ENCODE results near the gene RABGAP1L. TPM values are rescaled to one million over a fixed set of nuclear protein-coding genes. Genes with fewer than 3 reads are reported as not detected.
A peak's percentile ranks its signal among the peaks of the same experiment; 100 is the strongest.
"Not testable (repeated sequence)": the region's sequence is repeated elsewhere in the genome, so short reads cannot be mapped to it uniquely, and the experiment has no call there.

Gene RABGAP1L
- polyA plus RNA-seq, 3 donors = 35.2 to 75.3 (median 63.3) TPM

GRCh38 chr1:174142836-174143235 is 16.5 kb upstream of the RABGAP1L start:
- no peaks in the 10 kb centered on the region for H3K79me2 ChIP-seq (ENCODE audit: insufficient read depth, low read length)
- no peak overlapping the region for H3K4me3 Mint-ChIP-seq
- no peak overlapping the region for H3K27ac ChIP-seq (ENCODE audit: low read depth in 1 of 2, low read length in 2 of 2)
- no peaks in the 10 kb centered on the region for H3K27me3 ChIP-seq (ENCODE audit: control insufficient read depth in 2 of 2, insufficient read depth in 2 of 2, low read length in 2 of 2)
- H3K4me3 ChIP-seq (replicated peaks in 1 of 3; ENCODE audit: low read depth in 2 of 3, low read length in 3 of 3) = no peak overlapping the region
- no peak overlapping the region for H3K27ac Mint-ChIP-seq
- DNase-seq = no peak
- H3K9me3 ChIP-seq (replicated peaks in 1 of 2; ENCODE audit: control insufficient read depth in 1 of 2, insufficient read depth in 1 of 2, low read length in 2 of 2) = no peaks in the 10 kb centered on the region
- H4K20me1 ChIP-seq (ENCODE audit: insufficient read depth, low read length) = no peaks in the 10 kb centered on the region
- H3K4me2 ChIP-seq (replicated peaks; ENCODE audit: extremely low read depth, low read length, poor library complexity, severe bottlenecking) = no peak overlapping the region
- H3K4me1 ChIP-seq (ENCODE audit: control insufficient read depth in 1 of 2, insufficient read depth in 2 of 2, low read length in 2 of 2) = no peaks in the 10 kb centered on the region
- TF ChIP-seq CTCF (IDR thresholded peaks at IDR 0.05) = no peak
- no peak overlapping the region for H2AFZ ChIP-seq (ENCODE audit: insufficient read depth, low read depth, low read length, poor library complexity, severe bottlenecking)
- intact Hi-C loops (cut with micrococcal nuclease) = no loop called here
- H3K36me3 Mint-ChIP-seq = no peaks in the 10 kb centered on the region
- peaks cover 4 to 10% (median 9%) of the 10 kb centered on the region in 7 donors for H3K9me3 Mint-ChIP-seq
- H3K4me1 Mint-ChIP-seq = no peaks in the 10 kb centered on the region
- H3K27me3 Mint-ChIP-seq (ENCODE audit: low read depth in 3 of 3) = peaks cover 0 to 3% (median 2%) of the 10 kb centered on the region in 3 donors
- no peaks in the 10 kb centered on the region for H3K36me3 ChIP-seq (replicated peaks in 1 of 2; ENCODE audit: control insufficient read depth in 1 of 2, insufficient read depth in 2 of 2, low read length in 2 of 2)
- no peak overlapping the region for H3K9ac ChIP-seq (ENCODE audit: insufficient read depth, low read length, poor library complexity, severe bottlenecking)
- 93% methylated on average over 3 of the region's 5 CpGs for WGBS (ENCODE audit: insufficient coverage)

- H3K36me3 ChIP-seq (replicated peaks in 1 of 2; ENCODE audit: control insufficient read depth in 1 of 2, insufficient read depth in 2 of 2, low read length in 2 of 2); H2AFZ ChIP-seq (ENCODE audit: insufficient read depth, low read depth, low read length, poor library complexity, severe bottlenecking); H4K20me1 ChIP-seq (ENCODE audit: insufficient read depth, low read length); H3K4me3 Mint-ChIP-seq; H3K4me3 ChIP-seq (replicated peaks in 1 of 3; ENCODE audit: low read depth in 2 of 3, low read length in 3 of 3); H3K4me2 ChIP-seq (replicated peaks; ENCODE audit: extremely low read depth, low read length, poor library complexity, severe bottlenecking); H3K27me3 Mint-ChIP-seq (ENCODE audit: low read depth in 3 of 3); intact Hi-C loops (cut with micrococcal nuclease); H3K4me1 Mint-ChIP-seq; H3K27me3 ChIP-seq (ENCODE audit: control insufficient read depth in 2 of 2, insufficient read depth in 2 of 2, low read length in 2 of 2); DNase-seq; H3K36me3 Mint-ChIP-seq; H3K9ac ChIP-seq (ENCODE audit: insufficient read depth, low read length, poor library complexity, severe bottlenecking); H3K9me3 ChIP-seq (replicated peaks in 1 of 2; ENCODE audit: control insufficient read depth in 1 of 2, insufficient read depth in 1 of 2, low read length in 2 of 2); H3K79me2 ChIP-seq (ENCODE audit: insufficient read depth, low read length); H3K4me1 ChIP-seq (ENCODE audit: control insufficient read depth in 1 of 2, insufficient read depth in 2 of 2, low read length in 2 of 2); H3K27ac ChIP-seq (ENCODE audit: low read depth in 1 of 2, low read length in 2 of 2): not testable (repeated sequence)
- Mint-ChIP-seq H3K27ac (peak overlapping the region in 1 of 7 donors; percentile 60), H3K9me3 (peaks cover 4 to 17% (median 9%) of the 10 kb centered on the region in 7 donors)
- WGBS (ENCODE audit: insufficient coverage) = 98% methylated on average over 6 of the region's 12 CpGs
Measured at GRCh38 chr1:174143727-174144396, 15.5 kb upstream of the RABGAP1L start.

DNA sequence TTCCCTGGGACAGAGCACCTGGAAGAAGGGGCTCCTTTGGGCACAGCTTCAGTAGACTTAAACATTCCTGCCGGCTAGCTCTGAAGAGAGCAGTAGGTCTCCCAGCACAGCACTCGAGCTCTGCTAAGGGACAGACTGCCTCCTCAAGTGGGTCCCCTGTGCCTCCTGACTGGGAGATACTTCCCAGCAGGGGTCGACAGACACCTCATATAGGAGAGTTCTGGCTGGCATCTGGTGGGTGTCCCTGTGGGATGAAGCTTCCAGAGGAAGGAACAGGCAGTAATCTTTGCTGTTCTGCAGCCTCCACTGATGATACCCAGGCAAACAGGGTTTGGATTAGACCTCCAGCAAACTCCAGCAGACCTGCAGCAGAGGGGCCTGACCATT is 14.9 kb upstream of the RABGAP1L start:
- H3K9ac ChIP-seq (ENCODE audit: insufficient read depth, low read length, poor library complexity, severe bottlenecking); H3K27ac ChIP-seq (ENCODE audit: low read depth in 1 of 2, low read length in 2 of 2); H3K4me1 ChIP-seq (ENCODE audit: control insufficient read depth in 1 of 2, insufficient read depth in 2 of 2, low read length in 2 of 2); H3K79me2 ChIP-seq (ENCODE audit: insufficient read depth, low read length); H3K4me2 ChIP-seq (replicated peaks; ENCODE audit: extremely low read depth, low read length, poor library complexity, severe bottlenecking); H3K9me3 ChIP-seq (replicated peaks in 1 of 2; ENCODE audit: control insufficient read depth in 1 of 2, insufficient read depth in 1 of 2, low read length in 2 of 2); H2AFZ ChIP-seq (ENCODE audit: insufficient read depth, low read depth, low read length, poor library complexity, severe bottlenecking); H3K4me1 Mint-ChIP-seq; H4K20me1 ChIP-seq (ENCODE audit: insufficient read depth, low read length); H3K27me3 Mint-ChIP-seq (ENCODE audit: low read depth in 3 of 3); H3K4me3 ChIP-seq (replicated peaks in 1 of 3; ENCODE audit: low read depth in 2 of 3, low read length in 3 of 3); DNase-seq; H3K36me3 Mint-ChIP-seq; intact Hi-C loops (cut with micrococcal nuclease); H3K36me3 ChIP-seq (replicated peaks in 1 of 2; ENCODE audit: control insufficient read depth in 1 of 2, insufficient read depth in 2 of 2, low read length in 2 of 2); H3K27me3 ChIP-seq (ENCODE audit: control insufficient read depth in 2 of 2, insufficient read depth in 2 of 2, low read length in 2 of 2); H3K4me3 Mint-ChIP-seq; H3K27ac Mint-ChIP-seq: not testable (repeated sequence)
- WGBS (ENCODE audit: insufficient coverage) = 88% methylated on average over 2 of the region's 3 CpGs
- peaks cover 4 to 20% (median 13%) of the 10 kb centered on the region in 7 donors for H3K9me3 Mint-ChIP-seq

Data from CD14-positive monocyte (primary cell).